HG02623 (cell line): ENCODE results near the gene SYTL2.
"Not testable (repeated sequence)": the region's sequence is repeated elsewhere in the genome, so short reads cannot be mapped to it uniquely, and the experiment has no call there.

Experiments used
- ATAC-seq: cut with Tn5 transposase; IDR thresholded peaks from one replicate; pipeline ENCODE4 v1.9.1; 2021; ENCODE audit warnings: moderate library complexity; ENCODE audit not compliant: unreplicated experiment

The SYTL2 gene

GRCh38 chr11:85810871-85811611, at the start of gene SYTL2:
Gene SYTL2, minus strand, starts transcription at chr11:85811141. Its CDS starts 53,416 bp downstream, at chr11:85757725.
- ATAC-seq = peak; percentile 81

- ATAC-seq = not testable (repeated sequence)
These were observed 48.6 kb upstream of the SYTL2 start for GRCh38 chr11:85859541-85859940.

GRCh38 chr11:85857098-85857497, 46.2 kb upstream of the SYTL2 start:
- no peak for ATAC-seq

- ATAC-seq = no peak
These were observed 44.4 kb upstream of the SYTL2 start, which contains the start of gene CCDC83 for GRCh38 chr11:85855341-85855656. Gene CCDC83, plus strand, starts transcription at chr11:85855383. Its CDS starts 9,741 bp downstream, at chr11:85865124.

GRCh38 chr11:85854557-85855340, 43.8 kb upstream of the SYTL2 start:
- ATAC-seq = peak; percentile 99

GRCh38 chr11:85854212-85854556, 43.2 kb upstream of the SYTL2 start:
- no peak for ATAC-seq

- ATAC-seq = not testable (repeated sequence)
These were observed 42.6 kb upstream of the SYTL2 start for GRCh38 chr11:85853541-85853940.

- ATAC-seq = not testable (repeated sequence)
These were observed 41.8 kb upstream of the SYTL2 start for GRCh38 chr11:85852754-85853153.

GRCh38 chr11:85848556-85848955, 37.6 kb upstream of the SYTL2 start:
- no peak for ATAC-seq

GRCh38 chr11:85848006-85848405, 37.1 kb upstream of the SYTL2 start:
- ATAC-seq = no peak

- ATAC-seq = no peak
These were observed 36.5 kb upstream of the SYTL2 start for GRCh38 chr11:85847436-85847835.

- ATAC-seq = no peak
These were observed 34.2 kb upstream of the SYTL2 start for GRCh38 chr11:85845124-85845631.

- ATAC-seq = no peak
These were observed 33.6 kb upstream of the SYTL2 start for GRCh38 chr11:85844439-85845123.

- no peak for ATAC-seq
These were observed 33.0 kb upstream of the SYTL2 start for GRCh38 chr11:85843929-85844328.

- ATAC-seq = not testable (repeated sequence)
These were observed 30.0 kb upstream of the SYTL2 start for GRCh38 chr11:85840932-85841331.

GRCh38 chr11:85835729-85836128, 24.8 kb upstream of the SYTL2 start:
- no peak for ATAC-seq

GRCh38 chr11:85835263-85835662, 24.3 kb upstream of the SYTL2 start:
- ATAC-seq = no peak

GRCh38 chr11:85831050-85831449, 20.1 kb upstream of the SYTL2 start:
- ATAC-seq = no peak

GRCh38 chr11:85829172-85829571, 18.2 kb upstream of the SYTL2 start:
- no peak for ATAC-seq

GRCh38 chr11:85828640-85828978, 17.7 kb upstream of the SYTL2 start:
- no peak for ATAC-seq

GRCh38 chr11:85827748-85828639, 17.1 kb upstream of the SYTL2 start:
- ATAC-seq = no peak
